CD14-positive monocyte (primary cell): ENCODE data around the gene LRRC73. TPM values are rescaled to one million over a fixed set of nuclear protein-coding genes. Genes with fewer than 3 reads are reported as not detected.
"Not testable (repeated sequence)": the region's sequence is repeated elsewhere in the genome, so short reads cannot be mapped to it uniquely, and the experiment has no call there.

ENCODE experiments used
- DNase-seq, 3 donors: peaks; one replicate each; pipeline ENCODE4 v3.0.0-alpha.2; 2011 to 2022
- H2AFZ ChIP-seq: 2 replicates; pipeline ENCODE4 v1.6.0; 2012; ENCODE audit warnings: mild to moderate bottlenecking, low read depth, low read length, inconsistent platforms; ENCODE audit not compliant: insufficient read depth, poor library complexity, severe bottlenecking
- H3K27ac ChIP-seq, 2 donors: 1 replicate in 1 of 2; 2 replicates in 1 of 2; pipeline ENCODE4 v1.5.1; 2012 to 2013; ENCODE audit warnings: low read length in 2 of 2, control low read depth in 1 of 2, inconsistent platforms in 1 of 2, low read depth in 1 of 2, mild to moderate bottlenecking in 1 of 2
- H3K27me3 ChIP-seq, 2 donors: one replicate each; pipeline versions ENCODE4 v1.6.0 to v1.6.1; 2011 to 2013; ENCODE audit warnings: low read length in 2 of 2; ENCODE audit not compliant: control insufficient read depth in 2 of 2, insufficient read depth in 2 of 2
- H3K36me3 ChIP-seq, 2 donors: replicated peaks in 1 of 2; 1 replicate in 1 of 2; 2 replicates in 1 of 2; pipeline versions ENCODE4 v1.5.1 to v1.6.1; 2012 to 2013; ENCODE audit warnings: low read length in 2 of 2, control low read depth in 1 of 2, inconsistent platforms in 1 of 2, mild to moderate bottlenecking in 1 of 2; ENCODE audit not compliant: insufficient read depth in 2 of 2, control insufficient read depth in 1 of 2
- H3K4me1 ChIP-seq, 2 donors: 1 replicate in 1 of 2; 2 replicates in 1 of 2; pipeline versions ENCODE4 v1.5.1 to v1.6.1; 2012 to 2013; ENCODE audit warnings: low read length in 2 of 2, control low read depth in 1 of 2, inconsistent platforms in 1 of 2, mild to moderate bottlenecking in 1 of 2, moderate library complexity in 1 of 2; ENCODE audit not compliant: insufficient read depth in 2 of 2, control insufficient read depth in 1 of 2
- H3K4me2 ChIP-seq: replicated peaks from 2 replicates; pipeline ENCODE3; 2012; ENCODE audit warnings: low read length, moderate library complexity, mild to moderate bottlenecking; ENCODE audit not compliant: poor library complexity, severe bottlenecking; ENCODE audit errors: extremely low read depth
- H3K4me3 ChIP-seq, 3 experiments: fragments of 200-600 bp in 1 of 3; sonication (generic) in 1 of 3; replicated peaks in 1 of 3; 1 replicate in 2 of 3; 2 replicates in 1 of 3; pipeline ENCODE4 v1.5.1; 2011 to 2013; ENCODE audit warnings: low read length in 3 of 3, mild to moderate bottlenecking in 3 of 3, control low read depth in 2 of 3, low read depth in 2 of 3, inconsistent platforms in 1 of 3, moderate library complexity in 1 of 3
- H3K79me2 ChIP-seq: 2 replicates; pipeline ENCODE4 v1.6.0; 2012; ENCODE audit warnings: mild to moderate bottlenecking, control low read depth, inconsistent platforms, low read length, moderate library complexity; ENCODE audit not compliant: insufficient read depth
- H3K9ac ChIP-seq: 2 replicates; pipeline ENCODE4 v1.6.0; 2017; ENCODE audit warnings: low read length, mild to moderate bottlenecking; ENCODE audit not compliant: insufficient read depth, poor library complexity, severe bottlenecking
- H3K9me3 ChIP-seq, 2 donors: replicated peaks in 1 of 2; 1 replicate in 1 of 2; 2 replicates in 1 of 2; pipeline versions ENCODE4 v1.5.1 to v1.6.1; 2012 to 2013; ENCODE audit warnings: low read length in 2 of 2, control low read depth in 1 of 2; ENCODE audit not compliant: control insufficient read depth in 1 of 2, insufficient read depth in 1 of 2
- H4K20me1 ChIP-seq: 2 replicates; pipeline ENCODE4 v1.6.0; 2012; ENCODE audit warnings: mild to moderate bottlenecking, low read length, control low read depth, moderate library complexity; ENCODE audit not compliant: insufficient read depth
- H3K27ac Mint-ChIP-seq, 7 donors: one replicate each; pipeline ENCODE4 v1.8.0; 2020; ENCODE audit warnings: mild to moderate bottlenecking in 7 of 7, mixed read lengths in 7 of 7, moderate library complexity in 6 of 7, inconsistent platforms in 2 of 7
- H3K27me3 Mint-ChIP-seq, 3 donors: one replicate each; pipeline ENCODE4 v1.8.0; 2021 to 2022; ENCODE audit warnings: low read depth in 3 of 3, mild to moderate bottlenecking in 3 of 3, mixed read lengths in 3 of 3, moderate library complexity in 3 of 3, inconsistent platforms in 1 of 3
- H3K36me3 Mint-ChIP-seq, 2 donors: one replicate each; pipeline ENCODE4 v1.8.0; 2020; ENCODE audit warnings: mixed read lengths in 2 of 2, inconsistent platforms in 1 of 2, mild to moderate bottlenecking in 1 of 2
- H3K4me1 Mint-ChIP-seq: one replicate; pipeline ENCODE4 v1.8.0; 2020; ENCODE audit warnings: mild to moderate bottlenecking, mixed read lengths
- H3K4me3 Mint-ChIP-seq, 2 donors: one replicate each; pipeline ENCODE4 v1.8.0; 2020; ENCODE audit warnings: mild to moderate bottlenecking in 2 of 2, mixed read lengths in 2 of 2, moderate library complexity in 1 of 2
- H3K9me3 Mint-ChIP-seq, 7 donors: one replicate each; pipeline ENCODE4 v1.8.0; 2020 to 2022; ENCODE audit warnings: mixed read lengths in 7 of 7, mild to moderate bottlenecking in 6 of 7, moderate library complexity in 6 of 7, inconsistent platforms in 2 of 7
- CTCF ChIP-seq: fragments of 200-600 bp; IDR thresholded peaks from one replicate; pipeline ENCODE4 v1.8.0; 2022; ENCODE audit warnings: antibody characterized with exemption, mild to moderate bottlenecking
- WGBS: methylation state at CpG from one replicate; pipeline ENCODE4 v1.1.5; 2013; ENCODE audit warnings: missing lambda C conversion rate; ENCODE audit not compliant: insufficient coverage; 5-methylcytosine and 5-hydroxymethylcytosine counted together
- intact Hi-C, 2 donors: fragments of 100-400 bp; cut with micrococcal nuclease; formaldehyde crosslinking; loops; one replicate each; pipeline versions ENCODE4 v1.15.0 to v1.15.1; 2023
- polyA plus RNA-seq, 3 donors: library from polyadenylated mRNA; depleted of rRNA in 1 of 3; unstranded in 2 of 3; stranded (reverse) in 1 of 3; fragments of 300-500 nt in 2 of 3; fragments of >200 nt in 1 of 3; fragmentation: Illumina TruSeq in 2 of 3; gene quantifications; 1 replicate in 2 of 3; 2 replicates in 1 of 3; pipeline ENCODE4 v1.2.3, GENCODE V29; 2012 to 2021

LRRC73 gene
- polyA plus RNA-seq, 3 donors, result not detected

- H3K36me3 ChIP-seq, result no peaks in the 10 kb centered on the region
- H3K27ac Mint-ChIP-seq, result no peak overlapping the region
Observed at GRCh38 chr6:43459535-43459934, 50.6 kb downstream of the LRRC73 start.

DNA sequence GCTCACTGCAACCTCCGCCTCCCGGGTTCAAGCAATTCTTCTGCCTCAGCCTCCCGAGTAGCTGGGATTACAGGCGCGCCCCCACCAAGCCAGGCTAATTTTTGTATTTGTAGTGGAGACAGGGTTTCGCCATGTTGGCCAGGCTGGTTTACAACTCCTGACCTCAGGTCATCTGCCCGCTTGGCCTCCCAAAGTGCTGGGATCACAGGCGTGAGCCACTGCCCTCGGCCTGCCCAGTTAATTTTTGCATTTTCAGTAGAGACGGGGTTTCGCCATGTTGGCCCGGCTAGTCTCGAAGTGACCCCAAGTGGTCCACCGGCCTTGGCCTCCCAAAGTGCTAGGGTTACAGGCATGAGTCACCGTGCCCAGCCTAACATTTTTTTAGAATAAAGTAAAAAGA lies 52.0 kb downstream of the LRRC73 start:
- H3K9ac ChIP-seq, H3K4me3 ChIP-seq, H3K4me3 Mint-ChIP-seq, H3K9me3 ChIP-seq, H3K79me2 ChIP-seq, intact Hi-C loops, H2AFZ ChIP-seq, DNase-seq, H3K27ac Mint-ChIP-seq, H4K20me1 ChIP-seq, H3K36me3 ChIP-seq, H3K4me2 ChIP-seq, H3K27ac ChIP-seq: not testable (repeated sequence)
- Mint-ChIP-seq H3K27me3 (peaks cover 55 to 63% (median 56%) of the 10 kb centered on the region in 3 donors), H3K36me3 (peaks cover 14 to 17% of the 10 kb centered on the region in 2 donors), H3K4me1 (peaks cover 14% of the 10 kb centered on the region), H3K9me3 (peaks cover 0 to 25% (median 8%) of the 10 kb centered on the region in 7 donors)
- WGBS, result 96% methylated on average over 8 of the region's 15 CpGs
- peaks cover 12 to 20% of the 10 kb centered on the region in 2 donors for H3K4me1 ChIP-seq
- H3K27me3 ChIP-seq, result peaks cover 17 to 37% of the 10 kb centered on the region in 2 donors

More at GRCh38 chr6:43459535-43459934, 50.6 kb downstream of the LRRC73 start:
- Histone ChIP-seq H3K4me3 (no peak overlapping the region), H3K27ac (no peak overlapping the region), H4K20me1 (no peaks in the 10 kb centered on the region), H3K4me1 (peaks cover 12 to 16% of the 10 kb centered on the region in 2 donors), H3K79me2 (no peaks in the 10 kb centered on the region), H2AFZ (no peak overlapping the region), H3K9ac (no peak overlapping the region), H3K4me2 (no peak overlapping the region), H3K27me3 (peaks cover 17 to 40% of the 10 kb centered on the region in 2 donors), H3K9me3 (no peaks in the 10 kb centered on the region)
- H3K27me3 Mint-ChIP-seq, result peaks cover 56 to 67% (median 57%) of the 10 kb centered on the region in 3 donors
- DNase-seq, result no peak
- H3K9me3 Mint-ChIP-seq, result peaks cover 0 to 28% (median 7%) of the 10 kb centered on the region in 7 donors
- H3K4me3 Mint-ChIP-seq, result no peak overlapping the region
- intact Hi-C loops, result no loop called here
- peaks cover 7% of the 10 kb centered on the region for H3K4me1 Mint-ChIP-seq
- WGBS, result no CpG with 5 or more reads among the region's 1 CpG
- peaks cover 2 to 9% of the 10 kb centered on the region in 2 donors for H3K36me3 Mint-ChIP-seq
- no peak for TF ChIP-seq CTCF
